GM23338 (cell line): ENCODE data around the gene THOC2. TPM values are rescaled to one million over a fixed set of nuclear protein-coding genes. Genes with fewer than 3 reads are reported as not detected.

Experiments
- ATAC-seq: fragments of 200-7000 bp; cut with Tn5 transposase; 3 replicates; pipeline ENCODE4 v1.9.1; 2020
- DNase-seq: peaks from one replicate; pipeline ENCODE4 v3.0.0-alpha.2; 2015; ENCODE audit warnings: low spot score
- H2AFZ ChIP-seq: fragments of 200-600 bp; sonication (generic); 2 replicates; pipeline ENCODE4 v1.8.0; 2016; ENCODE audit warnings: antibody characterized with exemption, mild to moderate bottlenecking, moderate library complexity
- H3F3A ChIP-seq: fragments of 200-600 bp; sonication (generic); replicated peaks from 2 replicates; pipeline ENCODE4 v1.8.0; 2017; ENCODE audit warnings: antibody characterized with exemption, mixed run types, low read depth
- H3K27ac ChIP-seq: fragments of 200-600 bp; sonication (generic); 2 replicates; pipeline ENCODE4 v1.6.1; 2016; ENCODE audit warnings: low read depth
- H3K27me3 ChIP-seq: fragments of 200-600 bp; sonication (generic); 2 replicates; pipeline ENCODE4 v1.8.0; 2016; ENCODE audit warnings: mild to moderate bottlenecking, mixed run types, moderate library complexity; ENCODE audit not compliant: insufficient read depth
- H3K36me3 ChIP-seq: fragments of 200-600 bp; sonication (generic); 2 replicates; pipeline ENCODE4 v1.8.0; 2016; ENCODE audit warnings: mild to moderate bottlenecking; ENCODE audit not compliant: insufficient read depth
- H3K4me1 ChIP-seq: fragments of 200-600 bp; sonication (generic); 2 replicates; pipeline ENCODE4 v1.8.0; 2016; ENCODE audit warnings: mild to moderate bottlenecking, moderate library complexity; ENCODE audit not compliant: insufficient read depth
- H3K4me2 ChIP-seq: fragments of 200-600 bp; sonication (generic); 2 replicates; pipeline ENCODE4 v1.7.1; 2017; ENCODE audit warnings: mixed run types
- H3K4me3 ChIP-seq: fragments of 200-600 bp; sonication (generic); 2 replicates; pipeline ENCODE4 v1.6.1; 2016; ENCODE audit warnings: mixed run types
- H3K79me2 ChIP-seq: fragments of 200-600 bp; sonication (generic); replicated peaks from 2 replicates; pipeline ENCODE4 v1.8.0; 2017; ENCODE audit warnings: mild to moderate bottlenecking; ENCODE audit not compliant: insufficient read depth
- H3K9me2 ChIP-seq: fragments of 200-600 bp; sonication (generic); 2 replicates; pipeline ENCODE4 v1.8.0; 2017; ENCODE audit not compliant: insufficient read depth
- H4K20me1 ChIP-seq: fragments of 200-600 bp; sonication (generic); replicated peaks from 2 replicates; pipeline ENCODE4 v1.8.0; 2017; ENCODE audit warnings: mild to moderate bottlenecking; ENCODE audit not compliant: insufficient read depth
- H3K27ac Mint-ChIP-seq: 2 replicates; pipeline ENCODE4 v1.8.0; 2020; ENCODE audit warnings: inconsistent platforms, mild to moderate bottlenecking, moderate library complexity, mixed read lengths
- H3K27me3 Mint-ChIP-seq: 3 replicates; pipeline ENCODE4 v1.8.0; 2022; ENCODE audit warnings: low read depth, mild to moderate bottlenecking, moderate library complexity, mixed read lengths, inconsistent platforms; ENCODE audit not compliant: insufficient read depth, poor library complexity
- H3K36me3 Mint-ChIP-seq: 3 replicates; pipeline ENCODE4 v1.8.0; 2021; ENCODE audit warnings: low read depth, mild to moderate bottlenecking, inconsistent platforms, moderate library complexity, mixed read lengths
- H3K4me1 Mint-ChIP-seq: 3 replicates; pipeline ENCODE4 v1.8.0; 2020; ENCODE audit warnings: mild to moderate bottlenecking, inconsistent platforms, mixed read lengths
- H3K4me3 Mint-ChIP-seq: 3 replicates; pipeline ENCODE4 v1.8.0; 2021; ENCODE audit warnings: moderate library complexity, mild to moderate bottlenecking, inconsistent platforms, mixed read lengths
- H3K9me3 Mint-ChIP-seq: 3 replicates; pipeline ENCODE4 v1.8.0; 2020; ENCODE audit warnings: moderate library complexity, mild to moderate bottlenecking, inconsistent platforms, mixed read lengths
- CREB1 ChIP-seq: fragments of 250-450 bp; sonication (Bioruptor Pico); IDR thresholded peaks from 2 replicates; pipeline ENCODE4 v1.5.0; 2020; ENCODE audit warnings: low read depth, mild to moderate bottlenecking, moderate library complexity
- EZH2 ChIP-seq: fragments of 200-600 bp; sonication (generic); IDR thresholded peaks from one replicate; pipeline ENCODE4 v1.8.0; 2017; ENCODE audit warnings: antibody characterized with exemption, mild to moderate bottlenecking, low read depth; ENCODE audit not compliant: unreplicated experiment
- EZH2phosphoT487 ChIP-seq: fragments of 200-600 bp; sonication (generic); IDR thresholded peaks from one replicate; pipeline ENCODE4 v1.8.1; 2018; ENCODE audit warnings: antibody characterized with exemption; ENCODE audit not compliant: unreplicated experiment
- STAT1 ChIP-seq: IDR thresholded peaks from one replicate; pipeline ENCODE4 v1.6.1; 2016; ENCODE audit warnings: antibody characterized with exemption; ENCODE audit not compliant: unreplicated experiment
- ZNF114 ChIP-seq: fragments of 250-450 bp; sonication (Bioruptor Pico); IDR thresholded peaks from 2 replicates; pipeline ENCODE4 v1.5.0; 2020; ENCODE audit warnings: mild to moderate bottlenecking, moderate library complexity
- polyA plus RNA-seq: library from polyadenylated mRNA; unstranded; fragments of >200 nt; fragmentation: Nextera tagmentation; extraction: Ambion mirVana; gene quantifications from 2 replicates; pipeline ENCODE4 v1.2.1, GENCODE V29; 2016
- total RNA-seq: library from RNA; depleted of rRNA; stranded (reverse); fragments of >200 nt; shearing (Covaris generic); gene quantifications from 2 replicates; pipeline ENCODE4 v1.2.3, GENCODE V29; 2014
- TF ChIP-seq, protein P1 (sequence below): fragments of 250-450 bp; sonication (Bioruptor Pico); IDR thresholded peaks from 2 replicates; pipeline ENCODE4 v1.5.0; 2020; ENCODE audit warnings: mild to moderate bottlenecking, moderate library complexity

The THOC2 gene
- total and polyA plus RNA-seq, 2 experiments from 2014 or later, result 86.6 to 138 TPM

GRCh38 chrX:123601437-123601836, 131.4 kb downstream of the THOC2 start (continued):
- TF ChIP-seq, protein P1, sequence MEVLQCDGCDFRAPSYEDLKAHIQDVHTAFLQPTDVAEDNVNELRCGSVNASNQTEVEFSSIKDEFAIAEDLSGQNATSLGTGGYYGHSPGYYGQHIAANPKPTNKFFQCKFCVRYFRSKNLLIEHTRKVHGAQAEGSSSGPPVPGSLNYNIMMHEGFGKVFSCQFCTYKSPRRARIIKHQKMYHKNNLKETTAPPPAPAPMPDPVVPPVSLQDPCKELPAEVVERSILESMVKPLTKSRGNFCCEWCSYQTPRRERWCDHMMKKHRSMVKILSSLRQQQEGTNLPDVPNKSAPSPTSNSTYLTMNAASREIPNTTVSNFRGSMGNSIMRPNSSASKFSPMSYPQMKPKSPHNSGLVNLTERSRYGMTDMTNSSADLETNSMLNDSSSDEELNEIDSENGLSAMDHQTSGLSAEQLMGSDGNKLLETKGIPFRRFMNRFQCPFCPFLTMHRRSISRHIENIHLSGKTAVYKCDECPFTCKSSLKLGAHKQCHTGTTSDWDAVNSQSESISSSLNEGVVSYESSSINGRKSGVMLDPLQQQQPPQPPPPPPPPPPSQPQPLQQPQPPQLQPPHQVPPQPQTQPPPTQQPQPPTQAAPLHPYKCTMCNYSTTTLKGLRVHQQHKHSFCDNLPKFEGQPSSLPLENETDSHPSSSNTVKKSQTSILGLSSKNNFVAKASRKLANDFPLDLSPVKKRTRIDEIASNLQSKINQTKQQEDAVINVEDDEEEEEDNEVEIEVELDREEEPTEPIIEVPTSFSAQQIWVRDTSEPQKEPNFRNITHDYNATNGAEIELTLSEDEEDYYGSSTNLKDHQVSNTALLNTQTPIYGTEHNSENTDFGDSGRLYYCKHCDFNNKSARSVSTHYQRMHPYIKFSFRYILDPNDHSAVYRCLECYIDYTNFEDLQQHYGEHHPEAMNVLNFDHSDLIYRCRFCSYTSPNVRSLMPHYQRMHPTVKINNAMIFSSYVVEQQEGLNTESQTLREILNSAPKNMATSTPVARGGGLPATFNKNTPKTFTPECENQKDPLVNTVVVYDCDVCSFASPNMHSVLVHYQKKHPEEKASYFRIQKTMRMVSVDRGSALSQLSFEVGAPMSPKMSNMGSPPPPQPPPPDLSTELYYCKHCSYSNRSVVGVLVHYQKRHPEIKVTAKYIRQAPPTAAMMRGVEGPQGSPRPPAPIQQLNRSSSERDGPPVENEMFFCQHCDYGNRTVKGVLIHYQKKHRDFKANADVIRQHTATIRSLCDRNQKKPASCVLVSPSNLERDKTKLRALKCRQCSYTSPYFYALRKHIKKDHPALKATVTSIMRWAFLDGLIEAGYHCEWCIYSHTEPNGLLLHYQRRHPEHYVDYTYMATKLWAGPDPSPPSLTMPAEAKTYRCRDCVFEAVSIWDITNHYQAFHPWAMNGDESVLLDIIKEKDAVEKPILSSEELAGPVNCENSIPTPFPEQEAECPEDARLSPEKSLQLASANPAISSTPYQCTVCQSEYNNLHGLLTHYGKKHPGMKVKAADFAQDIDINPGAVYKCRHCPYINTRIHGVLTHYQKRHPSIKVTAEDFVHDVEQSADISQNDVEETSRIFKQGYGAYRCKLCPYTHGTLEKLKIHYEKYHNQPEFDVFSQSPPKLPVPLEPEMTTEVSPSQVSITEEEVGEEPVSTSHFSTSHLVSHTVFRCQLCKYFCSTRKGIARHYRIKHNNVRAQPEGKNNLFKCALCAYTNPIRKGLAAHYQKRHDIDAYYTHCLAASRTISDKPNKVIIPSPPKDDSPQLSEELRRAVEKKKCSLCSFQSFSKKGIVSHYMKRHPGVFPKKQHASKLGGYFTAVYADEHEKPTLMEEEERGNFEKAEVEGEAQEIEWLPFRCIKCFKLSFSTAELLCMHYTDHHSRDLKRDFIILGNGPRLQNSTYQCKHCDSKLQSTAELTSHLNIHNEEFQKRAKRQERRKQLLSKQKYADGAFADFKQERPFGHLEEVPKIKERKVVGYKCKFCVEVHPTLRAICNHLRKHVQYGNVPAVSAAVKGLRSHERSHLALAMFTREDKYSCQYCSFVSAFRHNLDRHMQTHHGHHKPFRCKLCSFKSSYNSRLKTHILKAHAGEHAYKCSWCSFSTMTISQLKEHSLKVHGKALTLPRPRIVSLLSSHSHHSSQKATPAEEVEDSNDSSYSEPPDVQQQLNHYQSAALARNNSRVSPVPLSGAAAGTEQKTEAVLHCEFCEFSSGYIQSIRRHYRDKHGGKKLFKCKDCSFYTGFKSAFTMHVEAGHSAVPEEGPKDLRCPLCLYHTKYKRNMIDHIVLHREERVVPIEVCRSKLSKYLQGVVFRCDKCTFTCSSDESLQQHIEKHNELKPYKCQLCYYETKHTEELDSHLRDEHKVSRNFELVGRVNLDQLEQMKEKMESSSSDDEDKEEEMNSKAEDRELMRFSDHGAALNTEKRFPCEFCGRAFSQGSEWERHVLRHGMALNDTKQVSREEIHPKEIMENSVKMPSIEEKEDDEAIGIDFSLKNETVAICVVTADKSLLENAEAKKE (CRISPR knock-in tag), result no peak
- TF ChIP-seq CREB1 (CRISPR knock-in tag), result no peak

DNA sequence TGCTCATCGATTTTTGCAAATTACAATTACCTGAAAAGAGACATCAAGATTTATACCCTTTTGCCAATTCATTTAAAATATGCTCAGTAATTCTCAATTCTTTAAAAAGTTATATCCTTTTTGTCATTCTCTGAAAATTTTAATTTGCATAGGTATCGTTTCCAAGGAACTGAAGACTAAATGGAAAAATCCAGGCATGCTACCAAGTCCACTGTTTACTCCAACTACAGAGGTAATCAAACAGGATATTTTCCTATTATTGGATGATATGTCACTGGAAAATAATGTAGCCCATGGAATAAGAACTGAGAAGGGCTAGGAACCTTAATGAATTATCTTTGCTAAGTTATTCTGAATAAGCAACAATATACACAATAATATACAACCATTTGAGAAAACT, 132.7 kb downstream of the THOC2 start:
- Mint-ChIP-seq H3K36me3 (peaks cover 14% of the 10 kb centered on the region; the same call in 2 of the 3 replicates), H3K9me3 (no peaks in the 10 kb centered on the region)
- H4K20me1 ChIP-seq, result no peaks in the 10 kb centered on the region
- TF ChIP-seq STAT1 (no peak), CREB1 (CRISPR knock-in tag) (no peak), EZH2phosphoT487 (no peak), ZNF114 (CRISPR knock-in tag) (no peak), EZH2 (no peak)
- TF ChIP-seq, protein P1 (CRISPR knock-in tag), result no peak

More for the DNA sequence above, 132.7 kb downstream of the THOC2 start:
- Mint-ChIP-seq H3K4me1 (no peaks in the 10 kb centered on the region), H3K4me3 (no peak overlapping the region), H3K27ac (no peak overlapping the region), H3K27me3 (no peaks in the 10 kb centered on the region)
- DNase-seq (no peak), ATAC-seq (no peak)
- H3K9me2 ChIP-seq, result no peaks in the 10 kb centered on the region
- no peaks in the 10 kb centered on the region for H3F3A ChIP-seq
- no peak overlapping the region for H2AFZ ChIP-seq
- no peak overlapping the region for H3K4me2 ChIP-seq
- H3K27ac ChIP-seq, result no peak overlapping the region
- H3K4me3 ChIP-seq, result no peak overlapping the region
- no peaks in the 10 kb centered on the region for H3K27me3 ChIP-seq
- H3K4me1 ChIP-seq, result no peaks in the 10 kb centered on the region
- H3K36me3 ChIP-seq, result no peaks in the 10 kb centered on the region; the same call in 1 of the 2 replicates
- no peaks in the 10 kb centered on the region for H3K79me2 ChIP-seq
